ENCODE results near the gene CDHR5. TPM values are rescaled to one million over a fixed set of nuclear protein-coding genes. Genes with fewer than 3 reads are reported as not detected.

The CDHR5 gene
- total RNA-seq, 2 donors from 2014 or later, result not detected

DNA sequence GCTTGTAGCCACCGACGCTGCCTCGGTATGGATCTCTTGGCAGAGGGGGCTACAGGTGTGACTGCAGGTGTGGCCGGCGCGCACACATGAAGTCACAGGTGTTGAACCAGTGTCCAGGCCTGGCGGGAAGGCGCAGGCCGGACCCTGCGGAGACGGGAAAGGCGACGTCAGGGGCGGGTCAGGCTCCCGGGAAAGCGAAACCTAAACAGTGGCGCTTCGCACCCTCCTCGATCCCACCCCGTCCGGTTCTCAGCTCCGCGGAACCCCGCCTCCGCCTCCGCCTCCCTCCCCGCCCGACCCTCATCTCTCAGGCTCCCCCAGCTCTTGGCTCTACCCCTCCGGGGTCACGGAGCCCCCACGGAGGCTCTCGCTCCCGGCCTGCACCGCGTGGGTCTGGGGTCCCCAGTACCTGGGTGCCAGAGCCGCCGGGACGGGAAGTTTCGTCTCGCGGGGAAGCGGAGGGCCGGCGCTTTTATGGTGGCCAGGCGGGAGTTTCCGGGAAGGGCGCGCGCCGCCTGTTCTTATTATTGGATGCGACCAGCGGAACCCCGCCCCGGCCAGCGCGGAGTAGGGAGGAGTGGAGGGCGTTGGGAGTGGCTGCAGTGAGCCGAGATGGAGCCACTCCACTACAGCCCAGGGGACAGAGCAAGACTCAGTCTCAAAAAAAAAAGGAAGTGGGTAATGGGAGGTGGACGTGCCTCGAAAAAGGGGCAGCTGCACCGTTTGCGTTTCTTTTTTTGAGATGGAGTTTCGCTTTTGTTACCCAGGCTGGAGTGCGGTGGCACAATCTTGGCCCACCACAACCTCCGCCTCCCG, 9.0 kb downstream of the CDHR5 start, which contains the start of gene IRF7:
TSS of gene IRF7 (minus strand) at position 447 of the 816 bp plus-strand sequence. CDS start 586 bp downstream, outside the sequence.
- peak within 1 kb of the TSS; percentile 90 for H3K4me3 Mint-ChIP-seq
- H3K4me1 Mint-ChIP-seq, result peaks cover 13% of the 10 kb centered on the region
- no peaks in the 10 kb centered on the region for H3K9me3 ChIP-seq (ENCODE audit: control insufficient read depth, low read length, poor library complexity, severe bottlenecking)
- no peaks in the 10 kb centered on the region for H3K36me3 Mint-ChIP-seq (ENCODE audit: low read depth)
- H3K27me3 Mint-ChIP-seq, result no peaks in the 10 kb centered on the region
- peak; percentile 70 to 87 (median 82) for DNase-seq
- peak within 1 kb of the TSS; percentile 85 for H3K27ac Mint-ChIP-seq
- ATAC-seq, result peak; percentile 84

DNA sequence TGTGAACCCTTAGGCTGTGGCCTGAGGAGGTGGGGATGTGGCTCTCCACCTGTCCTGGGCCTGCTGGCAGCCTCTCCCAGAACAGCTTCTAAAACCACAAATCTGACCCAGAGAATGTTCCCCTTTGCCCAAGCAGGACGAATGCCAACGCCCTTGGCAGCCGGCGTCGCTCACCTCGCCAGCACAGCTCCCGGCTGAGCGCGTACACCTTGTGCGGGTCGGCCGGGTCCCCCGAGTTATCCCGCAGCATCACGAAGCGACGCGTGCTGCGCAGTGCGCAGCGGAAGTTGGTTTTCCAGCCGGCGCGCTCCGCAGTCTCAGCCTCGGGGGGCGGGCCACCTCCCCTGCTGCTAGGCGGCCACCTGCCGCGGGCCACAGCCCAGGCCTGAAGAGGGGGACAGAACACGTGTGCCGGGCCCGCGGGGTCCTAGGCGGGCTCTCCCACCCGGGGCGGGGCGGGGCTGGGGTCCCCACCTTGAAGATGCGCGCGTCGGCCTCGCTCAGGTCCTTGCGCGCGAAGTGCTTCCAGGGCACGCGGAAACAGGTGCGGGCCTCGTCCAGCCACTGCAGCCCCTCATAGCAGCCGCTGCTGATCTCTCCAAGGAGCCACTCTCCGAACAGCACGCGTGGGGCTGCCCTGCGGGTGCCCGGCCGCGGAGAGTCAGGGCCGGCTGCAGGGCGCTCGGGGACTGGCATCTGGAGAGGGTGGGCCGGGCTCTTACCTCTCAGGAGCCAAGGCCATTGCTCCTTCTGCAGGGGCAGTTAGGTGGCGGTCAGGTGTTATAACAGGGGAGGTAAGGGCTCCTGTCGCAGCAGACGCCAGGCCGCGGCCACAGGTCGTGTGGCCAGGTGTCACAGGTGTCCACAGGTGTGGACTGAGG, 9.9 kb downstream of the CDHR5 start:
- peak in 1 of 3 donors; percentile 5 for DNase-seq
- Mint-ChIP-seq H3K36me3 (ENCODE audit: low read depth) (no peaks in the 10 kb centered on the region), H3K4me3 (peak overlapping the region; percentile 90), H3K27me3 (no peaks in the 10 kb centered on the region), H3K4me1 (peaks cover 13% of the 10 kb centered on the region), H3K27ac (no peak overlapping the region)
- H3K9me3 ChIP-seq (ENCODE audit: control insufficient read depth, low read length, poor library complexity, severe bottlenecking), result no peaks in the 10 kb centered on the region
- ATAC-seq, result no peak

DNA sequence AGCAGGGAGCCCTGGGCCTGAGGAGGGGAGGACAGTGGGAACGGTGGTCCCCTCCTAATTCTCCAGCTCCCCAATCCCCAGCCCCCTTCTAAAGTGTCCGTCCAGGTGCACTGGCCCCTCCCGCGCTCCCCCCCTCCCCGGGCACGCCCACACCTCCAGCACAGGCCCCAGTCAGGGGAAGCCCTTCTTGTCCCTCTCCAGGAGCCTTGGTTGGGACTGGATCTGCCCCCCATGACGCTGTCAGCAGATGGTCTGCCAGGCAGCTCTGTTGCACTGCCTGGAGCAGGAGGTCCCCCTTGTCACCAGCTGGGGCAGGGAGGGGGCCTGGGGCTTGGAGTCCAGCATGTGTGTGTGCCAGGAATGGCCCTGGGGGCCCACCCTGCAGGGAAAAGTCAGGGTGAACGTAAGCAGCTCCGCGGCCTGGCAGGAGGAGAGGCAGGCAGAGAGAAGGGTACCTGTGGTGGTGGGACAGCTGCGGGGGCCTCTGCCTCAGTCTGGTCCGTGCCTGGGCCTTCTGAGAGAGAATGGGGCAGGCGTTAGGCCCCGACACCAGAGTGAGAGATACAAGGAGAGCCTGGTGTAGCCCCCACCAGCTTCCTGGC, 10.6 kb downstream of the CDHR5 start:
- peaks cover 13% of the 10 kb centered on the region for H3K4me1 Mint-ChIP-seq
- ATAC-seq (no peak), DNase-seq (no peak)
- no peaks in the 10 kb centered on the region for H3K9me3 ChIP-seq (ENCODE audit: control insufficient read depth, low read length, poor library complexity, severe bottlenecking)
- H3K4me3 Mint-ChIP-seq, result peak overlapping the region; percentile 90
- no peak overlapping the region for H3K27ac Mint-ChIP-seq
- no peaks in the 10 kb centered on the region for H3K27me3 Mint-ChIP-seq
- H3K36me3 Mint-ChIP-seq (ENCODE audit: low read depth), result no peaks in the 10 kb centered on the region

DNA sequence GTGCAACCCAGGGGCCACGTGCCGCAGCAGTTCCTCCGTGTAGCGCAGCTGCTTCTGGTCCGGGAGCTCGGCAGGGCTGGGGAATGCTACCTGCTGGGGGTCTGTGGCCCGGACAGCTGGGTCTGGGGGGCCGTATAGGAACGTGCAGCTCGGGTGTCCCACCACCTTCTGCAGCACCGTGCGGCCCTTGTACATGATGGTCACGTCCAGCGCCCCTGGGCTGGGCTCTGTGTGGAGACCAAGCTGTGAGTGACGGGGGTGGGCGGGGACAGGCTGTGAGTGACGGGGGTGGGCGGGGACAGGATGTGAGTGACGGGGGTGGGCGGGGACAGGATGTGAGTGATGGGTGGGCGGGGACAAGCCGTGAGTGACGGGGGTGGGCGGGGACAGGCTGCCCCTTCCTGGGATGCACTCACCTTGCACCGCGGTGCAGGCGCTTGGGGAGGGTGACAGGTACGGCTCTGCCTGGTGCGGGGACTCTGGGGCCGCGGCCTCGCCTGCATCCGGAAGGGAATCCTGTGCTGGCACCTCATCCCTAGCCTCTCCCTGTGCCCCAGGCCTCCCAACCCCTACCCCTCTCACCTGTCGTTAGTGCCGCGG, 11.3 kb downstream of the CDHR5 start:
- Mint-ChIP-seq H3K4me3 (peak overlapping the region; percentile 90), H3K27me3 (no peaks in the 10 kb centered on the region), H3K27ac (no peak overlapping the region), H3K4me1 (peaks cover 13% of the 10 kb centered on the region), H3K36me3 (ENCODE audit: low read depth) (no peaks in the 10 kb centered on the region)
- peak; percentile 47 for ATAC-seq
- no peaks in the 10 kb centered on the region for H3K9me3 ChIP-seq (ENCODE audit: control insufficient read depth, low read length, poor library complexity, severe bottlenecking)
- peak; percentile 36 to 85 (median 76) for DNase-seq

DNA sequence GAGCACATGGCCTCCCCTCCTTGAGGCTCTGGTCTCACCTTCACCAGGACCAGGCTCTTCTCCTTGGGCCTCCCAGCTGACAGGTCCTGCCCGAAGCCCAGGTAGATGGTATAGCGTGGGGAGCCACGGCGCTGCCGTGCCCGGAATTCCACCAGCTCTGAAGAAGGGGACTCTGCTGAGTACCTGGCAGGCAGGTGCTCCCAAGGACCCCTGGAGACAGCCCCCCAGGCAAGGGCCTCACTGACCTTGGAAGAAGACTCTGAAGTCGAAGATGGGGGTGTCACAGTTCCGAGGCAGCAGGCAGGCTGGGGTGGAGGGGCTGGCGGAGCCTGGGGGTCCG, 11.8 kb downstream of the CDHR5 start:
- H3K27ac Mint-ChIP-seq, result no peak overlapping the region
- H3K9me3 ChIP-seq (ENCODE audit: control insufficient read depth, low read length, poor library complexity, severe bottlenecking), result no peaks in the 10 kb centered on the region
- ATAC-seq, result no peak
- H3K4me1 Mint-ChIP-seq, result peaks cover 13% of the 10 kb centered on the region
- no peak for DNase-seq
- H3K36me3 Mint-ChIP-seq (ENCODE audit: low read depth), result no peaks in the 10 kb centered on the region
- H3K27me3 Mint-ChIP-seq, result no peaks in the 10 kb centered on the region
- H3K4me3 Mint-ChIP-seq, result no peak overlapping the region

DNA sequence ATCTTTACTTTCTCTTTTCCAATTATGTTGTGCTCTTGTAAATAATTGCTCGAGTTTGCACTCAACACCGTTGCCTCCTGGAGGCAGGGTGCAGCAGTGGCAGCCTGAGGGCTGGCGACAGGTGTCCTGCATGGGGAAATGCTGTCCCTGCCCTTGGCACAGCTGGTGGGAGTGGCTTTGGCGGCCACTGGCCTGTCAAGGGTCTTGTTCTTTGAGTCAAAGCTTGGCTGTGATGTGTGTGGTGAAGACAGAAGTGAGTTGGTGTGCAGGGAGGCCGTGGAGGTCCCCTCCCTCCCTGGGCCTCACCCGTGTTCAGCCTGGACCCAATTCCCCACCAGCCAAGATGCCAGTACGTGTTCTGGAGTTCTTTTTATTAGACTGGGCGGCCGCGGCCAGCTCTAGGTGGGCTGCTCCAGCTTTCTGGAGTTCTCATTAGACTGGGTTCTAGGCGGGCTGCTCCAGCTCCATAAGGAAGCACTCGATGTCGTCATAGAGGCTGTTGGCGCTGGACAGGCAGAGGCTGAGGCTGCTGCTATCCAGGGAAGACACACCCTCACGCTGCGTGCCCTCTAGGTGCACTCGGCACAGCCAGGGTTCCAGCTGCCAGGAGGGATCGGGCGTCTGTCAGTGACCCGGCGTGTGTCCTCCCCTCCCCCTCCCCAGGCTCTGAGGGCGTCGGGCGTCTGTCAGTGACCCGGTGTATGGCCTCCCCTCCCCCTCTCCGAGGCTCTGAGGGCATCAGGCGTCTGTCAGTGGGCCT, 12.4 kb downstream of the CDHR5 start:
- H3K4me1 Mint-ChIP-seq, result peaks cover 13% of the 10 kb centered on the region
- H3K4me3 Mint-ChIP-seq, result no peak overlapping the region
- peak overlapping the region; percentile 73 for H3K27ac Mint-ChIP-seq
- H3K27me3 Mint-ChIP-seq, result no peaks in the 10 kb centered on the region
- DNase-seq, result no peak
- H3K36me3 Mint-ChIP-seq (ENCODE audit: low read depth), result no peaks in the 10 kb centered on the region
- no peaks in the 10 kb centered on the region for H3K9me3 ChIP-seq (ENCODE audit: control insufficient read depth, low read length, poor library complexity, severe bottlenecking)
- no peak for ATAC-seq

DNA sequence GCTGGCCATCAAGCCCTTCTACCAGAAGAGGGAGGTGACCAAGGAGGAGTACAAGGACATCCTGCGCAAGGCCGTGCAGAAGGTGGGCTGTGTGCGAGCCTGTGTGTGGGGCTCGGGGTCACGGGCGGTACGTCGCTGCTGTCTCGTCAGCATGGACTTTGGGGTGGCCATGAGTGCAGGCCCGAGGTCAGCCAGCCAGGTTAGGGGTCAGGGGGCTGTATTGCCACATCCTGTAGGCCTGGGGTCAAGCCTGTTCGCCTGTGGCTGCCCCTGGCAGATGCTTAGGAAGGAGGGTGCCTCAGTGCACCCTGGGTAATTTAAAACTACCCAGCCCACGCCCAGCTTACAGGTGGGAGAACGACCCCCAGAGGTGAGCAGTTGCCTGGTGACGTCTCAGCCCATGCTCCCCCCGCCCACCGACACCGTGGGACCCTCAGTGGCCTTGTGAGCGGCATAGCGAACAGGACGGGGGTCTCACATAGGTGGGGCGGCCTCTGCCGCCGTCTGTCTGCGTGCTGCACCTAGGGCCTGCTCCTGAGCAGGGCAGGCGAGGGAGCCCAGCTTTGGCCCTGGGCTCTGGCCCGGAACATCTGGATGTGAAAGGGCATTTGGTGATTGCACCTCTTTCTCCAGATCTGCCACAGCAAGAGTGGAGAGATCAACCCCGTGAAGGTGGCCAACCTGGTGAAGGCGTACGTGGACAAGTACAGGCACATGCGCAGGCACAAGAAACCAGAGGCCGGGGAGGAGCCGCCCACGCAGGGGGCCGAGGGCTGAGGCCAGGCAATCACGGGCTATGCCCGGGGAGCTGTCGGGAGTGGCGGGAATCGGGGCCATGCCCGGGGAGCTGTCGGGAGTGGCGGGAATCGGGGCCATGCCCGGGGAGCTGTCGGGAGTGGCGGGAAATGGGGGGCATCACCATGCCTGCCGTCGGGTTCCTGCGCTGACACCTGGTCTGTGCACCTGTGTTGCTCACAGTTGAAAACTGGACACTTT, 13.5 kb downstream of the CDHR5 start:
- H3K4me3 Mint-ChIP-seq, result peak overlapping the region; percentile 21
- no peaks in the 10 kb centered on the region for H3K36me3 Mint-ChIP-seq (ENCODE audit: low read depth)
- peaks cover 13% of the 10 kb centered on the region for H3K4me1 Mint-ChIP-seq
- DNase-seq (no peak), ATAC-seq (no peak)
- H3K27me3 Mint-ChIP-seq, result no peaks in the 10 kb centered on the region
- H3K27ac Mint-ChIP-seq, result peak overlapping the region; percentile 73
- H3K9me3 ChIP-seq (ENCODE audit: control insufficient read depth, low read length, poor library complexity, severe bottlenecking), result no peaks in the 10 kb centered on the region

DNA sequence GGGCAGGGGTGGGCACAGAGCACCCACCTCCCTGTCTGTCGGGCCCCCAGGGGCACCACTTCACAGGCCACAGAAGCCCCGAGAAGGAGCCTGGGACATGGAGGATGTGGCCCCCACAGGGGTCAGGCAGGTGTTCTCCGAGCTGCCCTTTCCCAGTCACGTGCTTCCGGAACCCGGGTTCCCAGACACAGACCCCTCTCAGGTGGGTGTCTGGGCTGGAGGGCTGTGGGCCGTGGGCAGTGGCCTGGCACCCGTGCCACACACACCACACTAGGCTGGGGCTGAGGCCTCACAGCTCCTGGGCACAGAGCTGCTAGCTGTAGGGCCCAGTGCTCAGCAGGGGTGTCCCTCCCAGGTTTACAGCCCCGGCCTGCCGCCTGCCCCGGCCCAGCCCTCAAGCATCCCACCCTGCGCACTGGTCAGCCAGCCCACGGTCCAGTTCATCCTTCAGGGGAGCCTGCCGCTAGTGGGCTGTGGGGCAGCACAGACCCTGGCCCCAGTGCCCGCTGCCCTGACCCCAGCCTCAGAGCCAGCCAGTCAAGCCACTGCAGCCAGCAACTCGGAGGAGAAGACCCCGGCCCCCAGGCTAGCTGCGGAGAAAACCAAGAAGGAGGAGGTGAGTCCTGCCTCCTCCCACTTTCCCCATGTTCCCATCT, 14.5 kb downstream of the CDHR5 start:
- H3K4me1 Mint-ChIP-seq, result peaks cover 10% of the 10 kb centered on the region
- H3K9me3 ChIP-seq (ENCODE audit: control insufficient read depth, low read length, poor library complexity, severe bottlenecking), result no peaks in the 10 kb centered on the region
- no peak overlapping the region for H3K4me3 Mint-ChIP-seq
- DNase-seq (no peak), ATAC-seq (no peak)
- no peaks in the 10 kb centered on the region for H3K27me3 Mint-ChIP-seq
- H3K27ac Mint-ChIP-seq, result no peak overlapping the region
- no peaks in the 10 kb centered on the region for H3K36me3 Mint-ChIP-seq (ENCODE audit: low read depth)

DNA sequence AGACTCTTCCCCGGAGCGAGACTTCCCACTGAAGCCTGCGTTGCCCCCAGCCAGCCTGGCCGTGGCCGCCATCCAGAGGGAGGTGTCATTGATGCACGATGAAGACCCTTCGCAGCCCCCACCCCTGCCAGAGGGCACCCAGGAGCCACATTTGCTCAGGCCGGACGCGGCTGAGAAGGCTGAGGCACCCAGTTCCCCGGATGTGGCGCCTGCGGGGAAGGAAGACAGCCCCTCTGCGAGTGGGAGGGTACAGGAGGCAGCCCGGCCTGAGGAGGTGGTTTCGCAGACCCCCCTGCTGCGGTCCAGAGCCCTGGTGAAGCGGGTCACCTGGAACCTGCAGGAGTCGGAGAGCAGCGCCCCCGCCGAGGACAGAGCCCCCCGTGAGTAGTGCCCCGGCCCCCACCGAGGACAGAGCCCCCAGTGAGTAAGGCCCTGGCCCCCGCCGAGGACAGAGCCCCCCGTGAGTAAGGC, 15.4 kb downstream of the CDHR5 start:
- Mint-ChIP-seq H3K36me3 (ENCODE audit: low read depth) (no peaks in the 10 kb centered on the region), H3K4me1 (peaks cover 10% of the 10 kb centered on the region), H3K27me3 (no peaks in the 10 kb centered on the region), H3K4me3 (no peak overlapping the region), H3K27ac (no peak overlapping the region)
- no peaks in the 10 kb centered on the region for H3K9me3 ChIP-seq (ENCODE audit: control insufficient read depth, low read length, poor library complexity, severe bottlenecking)
- ATAC-seq, result no peak
- DNase-seq, result no peak

DNA sequence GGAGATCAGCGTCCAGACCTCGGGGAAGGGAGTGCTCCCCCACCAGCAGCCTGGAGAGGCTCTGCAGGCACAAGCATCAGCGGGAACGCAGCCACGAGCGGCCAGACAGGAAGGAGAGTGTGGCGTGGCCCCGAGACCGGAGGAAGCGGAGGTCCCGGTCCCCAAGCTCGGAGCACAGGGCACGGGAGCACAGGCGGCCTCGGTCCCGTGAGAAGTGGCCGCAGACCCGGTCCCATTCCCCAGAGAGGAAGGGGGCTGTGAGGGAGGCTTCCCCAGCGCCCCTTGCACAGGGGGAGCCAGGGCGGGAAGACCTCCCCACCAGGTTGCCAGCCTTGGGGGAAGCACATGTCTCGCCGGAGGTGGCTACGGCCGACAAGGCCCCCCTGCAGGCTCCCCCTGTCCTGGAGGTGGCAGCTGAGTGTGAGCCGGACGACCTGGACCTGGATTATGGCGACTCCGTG, 15.9 kb downstream of the CDHR5 start:
- Mint-ChIP-seq H3K4me3 (no peak overlapping the region), H3K36me3 (ENCODE audit: low read depth) (no peaks in the 10 kb centered on the region), H3K27ac (no peak overlapping the region), H3K4me1 (peaks cover 5% of the 10 kb centered on the region), H3K27me3 (no peaks in the 10 kb centered on the region)
- DNase-seq, result no peak
- no peaks in the 10 kb centered on the region for H3K9me3 ChIP-seq (ENCODE audit: control insufficient read depth, low read length, poor library complexity, severe bottlenecking)
- ATAC-seq, result no peak

DNA sequence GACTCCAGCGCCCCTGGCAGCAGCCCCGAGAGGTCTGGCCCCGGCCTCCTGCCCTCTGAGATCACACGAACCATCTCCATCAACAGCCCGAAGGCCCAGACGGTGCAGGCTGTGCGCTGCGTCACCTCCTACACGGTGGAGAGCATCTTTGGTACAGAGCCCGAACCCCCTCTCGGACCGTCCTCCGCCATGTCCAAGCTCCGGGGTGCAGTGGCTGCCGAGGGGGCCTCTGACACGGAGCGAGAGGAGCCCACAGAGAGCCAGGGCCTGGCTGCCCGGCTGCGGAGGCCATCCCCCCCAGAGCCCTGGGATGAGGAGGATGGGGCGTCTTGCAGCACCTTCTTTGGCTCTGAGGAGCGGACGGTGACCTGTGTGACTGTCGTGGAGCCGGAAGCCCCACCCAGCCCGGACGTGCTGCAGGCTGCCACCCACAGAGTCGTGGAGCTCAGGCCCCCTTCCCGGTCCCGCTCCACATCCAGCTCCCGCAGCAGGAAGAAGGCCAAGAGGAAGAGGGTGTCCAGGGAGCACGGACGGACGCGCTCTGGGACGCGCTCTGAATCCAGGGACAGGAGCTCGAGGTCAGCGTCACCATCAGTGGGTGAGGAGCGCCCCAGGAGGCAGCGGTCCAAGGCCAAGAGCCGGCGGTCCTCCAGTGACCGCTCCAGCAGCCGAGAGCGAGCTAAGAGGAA, 16.6 kb downstream of the CDHR5 start:
- no peaks in the 10 kb centered on the region for H3K27me3 Mint-ChIP-seq
- no peak overlapping the region for H3K4me3 Mint-ChIP-seq
- H3K27ac Mint-ChIP-seq, result no peak overlapping the region
- no peak for DNase-seq
- no peaks in the 10 kb centered on the region for H3K9me3 ChIP-seq (ENCODE audit: control insufficient read depth, low read length, poor library complexity, severe bottlenecking)
- ATAC-seq, result no peak
- no peaks in the 10 kb centered on the region for H3K36me3 Mint-ChIP-seq (ENCODE audit: low read depth)
- peaks cover 4% of the 10 kb centered on the region for H3K4me1 Mint-ChIP-seq

All from T-helper 17 cell (primary cell).